HG02852 (cell line): ENCODE data around the gene OMA1.

Experiments
- ATAC-seq: cut with Tn5 transposase; IDR thresholded peaks from one replicate; pipeline ENCODE4 v1.9.1; 2021; ENCODE audit warnings: mild to moderate bottlenecking, moderate library complexity; ENCODE audit not compliant: unreplicated experiment

The OMA1 gene

DNA sequence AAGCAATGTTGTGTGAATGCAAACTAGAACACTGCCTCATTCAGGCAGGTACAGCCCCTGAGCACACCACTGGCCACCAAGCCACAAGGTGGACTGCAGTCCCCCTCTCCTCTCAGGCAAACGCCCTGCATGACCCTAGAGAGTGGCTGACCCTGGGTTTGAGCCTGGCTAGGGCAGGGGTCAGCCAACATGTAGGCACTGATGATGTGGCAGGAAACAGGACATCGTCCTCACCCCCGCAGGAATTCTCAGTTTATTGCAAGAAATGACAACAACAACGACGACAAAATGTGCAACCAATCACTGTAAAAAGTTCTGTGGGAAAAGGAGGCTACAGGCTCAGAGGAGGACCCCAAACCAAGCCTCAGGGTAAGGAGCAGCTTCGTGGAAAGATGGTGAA lies 81.3 kb downstream of the OMA1 start:
- ATAC-seq, result no peak

DNA sequence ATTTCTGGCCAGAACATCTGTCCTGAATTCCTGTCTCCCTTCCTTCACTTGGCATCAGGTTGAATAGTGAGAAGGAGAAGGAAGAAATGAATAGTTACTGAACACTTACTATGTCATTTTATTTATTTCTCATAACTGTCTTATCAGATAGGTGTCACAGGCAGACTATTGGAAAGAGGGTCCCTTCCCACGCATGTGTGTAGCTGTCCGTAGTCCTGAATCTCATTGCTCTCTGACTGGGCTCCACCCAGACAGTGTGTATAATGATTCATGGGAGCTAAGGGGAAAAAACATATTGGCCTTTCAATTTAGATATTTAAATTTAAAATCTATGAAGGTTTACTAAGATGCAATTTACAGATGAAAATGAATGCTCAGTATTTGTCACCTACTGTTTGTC lies 86.1 kb downstream of the OMA1 start:
- no peak for ATAC-seq

DNA sequence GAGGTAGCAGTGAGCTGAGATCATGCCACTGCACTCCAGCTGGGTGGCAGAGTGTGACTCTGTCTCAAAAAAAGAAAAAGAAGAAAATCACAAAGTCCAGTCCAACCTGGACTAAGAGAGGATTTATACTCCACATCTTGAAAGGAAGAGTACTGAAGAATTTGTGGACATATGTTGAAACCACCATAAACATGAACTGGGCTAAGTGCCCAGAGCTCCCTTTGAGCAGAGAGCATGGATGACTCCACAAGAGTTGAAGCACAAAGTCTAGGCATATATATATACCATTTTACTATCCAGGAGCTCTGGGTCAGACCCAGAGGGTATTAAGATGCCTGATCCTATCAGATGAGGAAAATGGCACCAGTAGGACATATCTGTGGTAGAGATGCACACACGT lies 86.6 kb downstream of the OMA1 start:
- ATAC-seq, result no peak

DNA sequence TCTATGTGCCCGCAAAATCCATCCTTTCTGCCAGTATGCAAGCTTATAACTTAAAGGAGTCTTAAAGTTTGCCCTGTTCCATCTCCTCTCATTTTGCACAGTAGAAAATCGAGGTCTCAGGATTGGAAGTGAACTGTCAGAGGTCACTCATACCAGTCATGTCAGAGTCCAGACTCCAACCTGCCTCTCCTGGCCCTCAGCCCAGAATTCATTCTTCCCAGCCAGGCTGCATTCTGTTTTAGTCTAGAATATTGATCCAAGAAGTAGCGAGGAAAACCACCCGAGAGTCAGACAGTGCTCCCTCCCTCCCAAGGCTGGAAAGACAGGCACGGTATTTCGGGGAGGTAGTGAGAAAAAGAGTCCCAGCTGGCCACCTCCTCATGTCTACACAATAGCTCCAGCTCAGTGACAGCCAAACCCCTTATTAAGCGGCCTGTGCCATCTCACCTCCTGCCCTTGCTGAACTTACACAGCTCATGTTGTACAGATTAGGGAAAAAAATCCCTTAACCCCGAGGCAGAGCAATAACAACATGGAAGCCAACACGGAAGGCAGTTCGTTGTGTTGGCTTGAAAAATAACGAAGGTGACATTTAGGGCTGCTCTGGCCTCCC lies 89.4 kb downstream of the OMA1 start:
- no peak for ATAC-seq

DNA sequence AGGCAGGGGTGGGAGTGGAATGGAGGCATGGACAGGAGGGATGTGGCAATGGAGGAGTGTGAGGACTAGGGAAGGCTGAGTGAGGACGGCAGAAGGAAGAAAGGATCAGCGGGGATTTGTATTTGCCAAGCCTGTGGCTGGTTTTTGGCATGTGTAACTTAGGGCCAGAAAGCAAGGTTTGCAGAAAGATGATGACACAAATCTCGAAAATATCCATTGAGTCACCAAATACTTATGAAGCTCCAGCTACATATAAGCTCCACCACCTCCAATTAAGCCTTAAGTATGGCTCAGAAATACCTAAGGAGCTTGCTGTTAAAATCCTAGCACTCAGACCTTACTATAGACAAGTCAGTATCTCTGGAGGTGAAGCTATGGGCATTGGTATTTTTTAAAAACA lies 90.1 kb downstream of the OMA1 start:
- no peak for ATAC-seq

DNA sequence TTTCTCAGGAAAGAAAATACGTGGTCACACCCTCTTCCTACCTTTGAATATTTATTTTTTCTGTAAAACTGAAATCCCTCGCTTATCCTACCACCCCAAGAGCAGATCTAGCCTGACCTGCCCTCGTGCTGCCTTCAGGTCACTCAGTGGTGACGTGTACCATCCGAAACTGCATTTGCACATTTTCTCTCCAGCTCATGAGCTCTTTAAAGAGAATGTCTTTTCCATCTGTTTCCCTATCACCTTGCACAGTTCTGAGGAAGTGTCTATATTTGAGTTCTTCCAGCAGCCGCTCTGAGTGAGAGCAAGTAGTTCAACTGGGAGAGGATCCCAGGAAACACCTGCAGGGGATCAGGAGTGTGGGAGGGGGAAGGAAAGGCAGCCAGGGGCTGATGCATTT lies 91.7 kb downstream of the OMA1 start:
- no peak for ATAC-seq

DNA sequence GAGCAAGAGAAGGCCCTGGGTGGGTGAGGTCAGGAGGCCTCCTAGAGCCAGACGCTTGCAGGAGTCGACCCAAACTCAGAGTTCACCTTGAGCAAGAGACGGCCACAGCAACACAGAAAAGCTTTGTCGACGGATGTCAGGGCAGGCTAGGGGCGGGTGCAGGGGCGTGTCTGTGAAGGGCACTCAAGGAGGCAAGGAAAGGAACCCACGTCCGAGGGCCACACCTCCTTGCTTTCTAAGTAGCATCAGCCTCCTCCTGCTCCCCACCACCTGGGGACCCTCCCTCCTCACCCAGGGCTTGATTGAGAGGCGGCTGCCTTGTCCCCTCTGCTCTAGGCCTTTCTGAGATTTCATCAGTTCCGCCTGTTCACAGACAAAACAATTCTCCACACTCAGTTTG lies 92.1 kb downstream of the OMA1 start:
- ATAC-seq, result no peak

DNA sequence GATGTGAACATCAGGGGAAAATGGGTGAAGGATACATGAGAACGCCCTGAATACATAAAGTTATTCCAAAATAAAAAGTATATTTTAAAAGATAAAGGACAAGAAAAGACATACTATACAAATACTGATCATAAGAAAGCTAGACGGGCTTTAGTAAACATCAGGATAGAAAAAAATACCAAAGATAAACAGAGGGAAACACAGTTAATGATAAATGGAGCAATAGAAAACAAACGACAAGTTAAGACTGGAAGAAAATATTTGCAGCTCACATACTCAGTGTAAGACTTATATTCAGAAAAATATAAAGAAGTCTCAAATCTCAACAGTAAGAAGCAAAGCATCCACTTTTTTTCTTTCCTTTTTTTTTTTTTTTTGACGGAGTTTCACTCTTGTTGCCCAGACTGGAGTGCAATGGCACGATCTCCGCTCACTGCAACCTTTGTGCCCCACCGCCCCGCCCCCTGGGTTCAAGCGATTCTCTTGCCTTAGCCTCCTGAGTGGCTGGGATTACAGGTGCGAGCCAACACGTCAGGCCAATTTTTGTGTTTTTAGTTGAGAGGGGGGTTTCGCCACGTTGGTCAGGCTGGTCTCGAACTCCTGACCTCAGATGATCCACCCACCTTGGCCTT lies 94.8 kb downstream of the OMA1 start:
- no peak for ATAC-seq

DNA sequence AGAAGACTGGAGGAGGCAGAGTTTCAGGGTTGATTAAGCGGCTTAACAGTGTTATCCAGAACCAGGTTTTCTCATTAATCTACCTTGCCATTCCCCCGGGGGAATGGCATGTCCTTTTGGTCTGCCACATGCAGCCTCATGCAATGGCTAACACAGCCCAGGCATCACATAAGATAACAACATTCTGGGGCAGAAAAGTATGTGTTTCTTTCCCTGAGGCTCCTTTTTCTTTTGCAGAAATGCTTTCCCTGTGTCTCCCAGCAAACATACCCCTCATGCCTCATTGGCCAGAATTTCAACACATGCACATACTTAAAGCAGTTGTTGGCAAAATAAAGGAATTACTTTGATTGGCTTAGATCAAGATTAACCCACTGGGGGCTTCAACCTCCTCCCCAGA lies 98.6 kb downstream of the OMA1 start:
- ATAC-seq, result no peak

DNA sequence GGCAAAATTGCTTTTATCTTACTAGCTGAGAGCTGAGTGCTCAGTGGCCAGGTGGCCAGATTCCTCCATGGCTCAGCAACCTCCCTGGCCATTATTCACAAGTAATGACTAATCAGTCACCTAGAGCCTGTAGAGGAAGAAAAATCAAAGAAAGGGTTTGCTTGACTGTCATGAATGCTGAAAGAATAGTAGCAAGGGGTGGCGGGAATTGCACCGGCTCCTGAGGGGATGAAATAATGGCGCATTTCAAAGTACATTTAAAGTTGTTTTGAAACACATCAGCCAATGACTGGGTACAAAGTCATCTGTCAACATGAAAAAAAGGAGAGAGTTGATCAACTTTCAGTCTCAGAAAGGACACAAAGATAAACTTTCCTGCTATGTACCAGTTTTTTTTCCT lies 99.5 kb downstream of the OMA1 start:
- ATAC-seq, result no peak

DNA sequence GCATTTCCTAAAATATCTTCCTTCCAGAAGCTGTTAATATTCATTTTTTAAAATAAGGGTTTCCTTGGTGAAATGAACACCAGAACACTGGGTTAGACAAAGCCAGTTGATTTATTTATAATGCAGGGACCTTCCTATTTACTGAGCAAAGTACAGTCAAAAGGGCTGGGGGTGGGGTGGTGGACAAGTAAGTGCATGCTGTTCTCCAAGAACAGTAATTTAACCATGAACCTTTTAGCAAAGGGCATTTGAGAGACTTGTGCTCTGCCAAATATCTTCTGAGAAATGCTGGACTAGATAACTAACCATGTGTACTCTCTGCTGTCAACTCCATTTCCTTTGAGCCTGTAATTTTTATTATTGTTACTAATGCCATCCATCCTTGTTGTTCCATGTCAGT lies 100.2 kb downstream of the OMA1 start:
- no peak for ATAC-seq

DNA sequence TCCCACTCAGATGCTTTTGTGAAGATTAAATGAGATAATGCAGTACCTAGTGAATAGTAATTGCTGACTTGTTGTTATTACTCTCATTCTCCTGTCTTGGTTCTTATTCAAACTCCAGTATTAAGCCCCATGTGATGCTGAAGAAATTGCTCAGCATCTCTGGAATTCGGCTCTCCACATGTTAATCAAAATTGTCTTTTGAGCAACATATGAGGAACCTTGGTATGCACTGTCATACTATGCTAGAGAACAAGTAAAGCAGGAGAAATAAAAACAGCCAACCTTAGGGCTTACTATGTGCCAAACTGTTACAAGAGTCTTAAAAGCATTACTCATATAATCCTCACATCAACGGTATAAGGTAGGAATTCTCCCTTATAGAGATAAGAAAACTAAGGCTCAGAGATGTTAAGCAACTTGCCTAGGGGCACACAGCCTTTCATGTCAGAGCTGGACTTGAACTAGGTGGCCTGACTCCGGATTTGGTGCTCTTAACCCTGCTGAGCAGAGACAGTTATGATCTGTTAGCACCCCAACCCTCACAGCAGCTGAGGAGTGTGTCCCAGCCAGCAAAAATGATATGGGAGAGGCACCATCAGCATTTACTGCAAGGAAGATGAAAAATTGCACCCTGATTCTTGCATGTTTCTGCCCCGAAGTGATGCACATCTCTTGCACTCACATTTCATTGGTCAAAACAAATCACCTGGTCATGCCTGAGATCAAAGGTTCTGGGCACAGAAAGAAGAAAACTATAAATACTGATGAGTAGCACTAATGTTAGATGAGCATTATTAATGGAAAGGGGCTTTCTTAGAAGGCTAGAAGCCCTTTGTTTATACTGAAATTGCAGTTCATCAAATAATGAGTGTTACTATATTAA lies 102.3 kb downstream of the OMA1 start:
- ATAC-seq, result no peak

DNA sequence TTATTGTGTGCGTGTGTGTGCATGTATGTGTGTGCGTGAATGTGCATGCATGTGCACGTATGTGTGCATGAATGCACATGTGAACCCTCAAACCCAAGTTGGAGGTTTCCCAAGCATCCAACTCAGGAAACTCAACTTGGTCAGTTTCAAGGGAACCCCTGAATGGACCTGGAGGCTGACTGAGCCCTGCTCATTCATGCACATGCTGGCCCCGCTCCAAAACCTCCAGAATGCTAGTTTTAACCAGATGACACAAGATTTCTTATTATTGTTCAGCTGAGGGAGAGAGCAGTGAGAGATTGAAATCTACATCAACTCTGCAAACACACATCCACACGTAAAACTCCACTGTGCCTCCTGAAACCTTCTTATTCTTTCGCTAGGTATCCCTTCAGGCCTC lies 104.4 kb downstream of the OMA1 start:
- no peak for ATAC-seq

DNA sequence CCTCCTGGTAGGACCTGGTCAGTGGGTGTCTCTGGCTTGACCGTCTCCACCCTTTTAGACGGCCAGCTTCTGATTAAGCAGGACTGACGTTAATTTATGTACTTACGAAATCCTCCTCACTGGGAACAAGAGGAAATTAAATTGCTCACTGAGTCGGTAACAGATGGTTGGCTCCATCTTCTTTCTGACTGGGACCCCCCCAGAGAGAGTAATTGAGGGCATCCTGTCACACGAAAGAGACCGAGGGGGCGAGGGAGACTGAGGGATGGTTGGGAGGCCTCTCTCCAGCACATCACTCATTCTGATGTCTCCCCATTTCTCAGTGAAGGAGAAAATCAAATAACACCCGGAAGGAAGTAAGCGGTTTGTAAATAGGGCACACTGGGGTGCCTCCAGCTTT lies 104.8 kb downstream of the OMA1 start:
- no peak for ATAC-seq

DNA sequence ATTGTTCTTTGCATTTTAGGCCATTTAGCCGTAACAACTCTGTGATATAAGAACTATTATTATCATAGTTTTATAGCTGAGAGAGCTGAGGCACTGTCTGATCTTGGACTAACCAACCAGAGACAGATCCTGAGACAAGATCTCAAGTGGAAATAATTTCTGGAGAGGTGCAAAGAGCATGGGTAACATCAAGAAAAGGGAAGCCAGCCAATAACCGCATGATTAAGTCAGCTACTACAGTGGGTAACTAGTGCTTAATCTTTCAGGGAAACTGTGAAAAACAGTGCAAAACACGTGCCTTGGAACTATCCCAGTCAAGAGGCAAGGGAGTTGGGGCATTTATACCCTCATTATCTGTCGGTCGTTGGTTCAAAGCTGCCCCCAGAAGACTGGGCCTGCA lies 105.8 kb downstream of the OMA1 start:
- no peak for ATAC-seq

DNA sequence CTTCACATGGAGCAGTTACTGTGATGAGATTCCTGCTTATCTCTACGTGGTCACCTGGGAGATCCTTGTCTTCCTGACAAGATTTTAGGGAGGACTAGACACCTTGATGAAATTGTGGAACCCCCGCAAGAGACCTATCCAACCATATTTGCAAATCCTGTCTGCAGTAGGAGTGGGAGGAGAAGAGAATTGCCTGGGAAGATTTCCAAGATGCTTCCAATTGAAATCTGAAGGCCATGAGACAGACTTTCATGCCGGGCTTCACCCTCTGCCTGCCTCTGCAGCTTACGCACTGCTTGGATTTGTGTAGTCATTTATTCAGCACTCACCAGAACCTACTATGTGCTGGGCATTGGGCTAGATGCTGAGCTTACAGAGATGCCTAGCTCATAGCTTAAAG lies 106.6 kb downstream of the OMA1 start:
- no peak for ATAC-seq

DNA sequence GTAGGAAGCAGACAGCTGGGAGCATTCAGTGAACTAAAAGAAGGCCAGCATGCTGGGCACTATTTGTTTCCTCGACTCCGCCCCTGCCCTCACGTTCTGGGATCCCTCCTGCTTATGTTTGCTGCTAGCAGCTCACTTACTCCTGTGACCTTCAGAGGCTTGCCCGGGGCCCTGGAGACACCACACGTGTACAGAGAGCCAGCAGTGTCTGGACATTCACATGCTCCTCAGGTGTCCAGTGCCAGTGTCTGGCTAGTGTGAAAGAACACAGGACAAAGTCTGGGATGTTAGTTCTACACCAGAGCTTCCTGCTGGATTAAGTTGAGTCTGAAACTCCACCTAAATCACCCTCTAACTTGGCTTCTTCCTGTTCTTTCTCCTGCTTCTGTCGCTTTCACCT lies 108.1 kb downstream of the OMA1 start:
- no peak for ATAC-seq

DNA sequence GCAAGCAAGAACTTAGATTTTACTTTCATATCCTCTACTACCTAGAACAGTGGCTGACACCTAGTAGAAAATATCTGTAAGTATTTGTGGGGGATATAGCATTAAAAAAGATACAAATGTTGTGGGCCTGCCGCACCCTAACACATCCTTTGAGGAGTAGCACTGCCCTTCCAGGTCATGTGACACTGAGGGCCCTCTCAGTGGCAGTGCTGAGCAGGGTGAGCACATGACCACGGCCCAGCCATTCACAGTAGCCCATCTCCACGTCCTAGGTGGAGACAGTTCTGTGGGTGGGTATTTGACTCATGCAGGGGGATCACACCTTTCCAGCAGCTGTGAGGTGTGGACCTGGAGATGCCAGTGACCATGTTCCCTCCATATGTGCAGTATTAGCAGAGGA lies 108.9 kb downstream of the OMA1 start:
- no peak for ATAC-seq

DNA sequence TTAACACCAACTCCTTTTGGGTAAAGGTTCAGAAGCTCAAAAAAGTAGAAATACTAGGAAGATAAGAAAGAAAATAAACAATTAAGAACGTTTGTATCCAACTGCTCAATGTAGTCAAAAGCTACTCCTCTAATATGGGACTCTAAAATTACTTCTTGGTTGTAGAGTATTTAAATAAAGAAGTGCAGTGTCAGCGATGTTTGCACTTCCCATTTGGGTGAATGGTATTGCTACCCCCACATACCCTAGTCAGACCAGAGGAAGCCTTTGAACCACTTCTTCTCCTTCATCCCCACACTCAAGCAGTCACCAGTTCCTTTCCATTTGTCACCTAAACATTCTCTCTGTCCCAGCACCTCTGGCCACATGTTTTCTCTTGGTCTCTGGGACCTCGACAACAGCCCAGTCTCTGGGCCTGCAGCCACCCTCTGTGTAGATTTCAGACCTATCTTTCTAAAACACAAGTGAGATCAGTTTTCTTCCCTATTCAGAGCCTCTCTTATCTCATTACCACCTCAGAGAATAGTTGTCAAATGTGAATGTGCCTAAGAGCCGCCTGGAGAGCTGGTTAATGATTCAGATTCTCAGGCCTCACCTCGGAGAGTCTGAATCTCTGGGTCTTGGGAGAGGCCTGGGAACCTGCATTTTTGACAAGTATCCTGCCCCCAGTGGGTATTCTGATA lies 109.8 kb downstream of the OMA1 start:
- no peak for ATAC-seq

DNA sequence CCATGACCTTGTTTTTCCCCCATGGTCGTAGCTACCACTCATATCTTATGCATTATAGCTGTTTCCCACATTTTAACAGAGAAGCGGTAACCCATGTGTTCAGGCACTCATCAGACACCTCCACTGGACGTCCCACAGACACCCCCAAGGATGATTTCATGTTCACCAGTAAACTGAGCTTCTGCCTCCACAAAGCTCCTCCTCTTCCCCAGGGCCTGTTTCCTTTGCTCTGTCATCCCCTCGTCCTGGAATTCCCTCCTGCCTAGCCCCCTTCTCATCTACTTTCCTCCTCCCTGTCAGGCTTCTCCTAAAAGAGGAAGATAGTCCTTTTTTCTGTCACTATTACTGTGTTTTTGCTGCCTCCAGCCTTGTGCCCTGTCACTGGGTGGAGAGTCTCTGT lies 111.2 kb downstream of the OMA1 start:
- no peak for ATAC-seq

DNA sequence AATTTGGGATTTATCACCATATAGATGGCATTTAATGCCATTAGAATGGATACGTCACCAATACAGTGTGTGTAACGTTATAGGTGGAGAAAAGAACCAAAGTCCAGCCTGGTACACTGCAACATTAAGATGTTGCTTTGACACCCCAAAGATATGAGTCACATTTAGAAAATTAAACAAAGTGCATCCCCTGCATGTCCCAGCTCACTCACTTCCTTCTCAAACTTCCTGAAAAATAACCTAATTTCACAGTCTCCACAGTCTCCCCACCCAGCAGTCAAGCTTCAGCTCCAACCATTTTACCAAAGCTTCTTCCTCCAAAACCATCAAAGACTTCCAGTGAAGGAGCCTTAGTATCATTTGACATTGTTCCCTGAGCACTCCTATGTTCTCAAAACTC lies 111.9 kb downstream of the OMA1 start:
- ATAC-seq, result no peak

DNA sequence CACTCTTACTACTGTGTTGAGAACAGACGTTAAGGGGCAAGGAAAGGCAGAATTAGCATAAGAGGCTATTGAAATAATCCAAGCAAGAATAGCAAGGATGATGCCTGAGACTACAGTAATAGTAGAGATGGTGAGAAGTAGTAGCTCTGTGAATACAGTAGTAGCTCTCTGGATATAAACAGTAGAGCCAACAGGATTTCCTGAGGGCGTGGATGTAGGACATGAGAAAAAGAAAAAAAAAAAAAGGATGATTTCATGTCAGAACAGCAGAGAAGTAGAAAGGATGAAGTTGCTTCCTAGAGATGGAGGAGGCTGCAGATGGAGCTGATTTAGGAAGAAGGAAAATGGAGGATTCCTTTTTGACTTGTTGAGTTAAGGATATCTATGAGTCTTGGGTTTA lies 112.3 kb downstream of the OMA1 start:
- no peak for ATAC-seq
